ENCODE results near the gene LONP1.
"Not testable (repeated sequence)": the region's sequence is repeated elsewhere in the genome, so short reads cannot be mapped to it uniquely, and the experiment has no call there.

Gene LONP1

DNA sequence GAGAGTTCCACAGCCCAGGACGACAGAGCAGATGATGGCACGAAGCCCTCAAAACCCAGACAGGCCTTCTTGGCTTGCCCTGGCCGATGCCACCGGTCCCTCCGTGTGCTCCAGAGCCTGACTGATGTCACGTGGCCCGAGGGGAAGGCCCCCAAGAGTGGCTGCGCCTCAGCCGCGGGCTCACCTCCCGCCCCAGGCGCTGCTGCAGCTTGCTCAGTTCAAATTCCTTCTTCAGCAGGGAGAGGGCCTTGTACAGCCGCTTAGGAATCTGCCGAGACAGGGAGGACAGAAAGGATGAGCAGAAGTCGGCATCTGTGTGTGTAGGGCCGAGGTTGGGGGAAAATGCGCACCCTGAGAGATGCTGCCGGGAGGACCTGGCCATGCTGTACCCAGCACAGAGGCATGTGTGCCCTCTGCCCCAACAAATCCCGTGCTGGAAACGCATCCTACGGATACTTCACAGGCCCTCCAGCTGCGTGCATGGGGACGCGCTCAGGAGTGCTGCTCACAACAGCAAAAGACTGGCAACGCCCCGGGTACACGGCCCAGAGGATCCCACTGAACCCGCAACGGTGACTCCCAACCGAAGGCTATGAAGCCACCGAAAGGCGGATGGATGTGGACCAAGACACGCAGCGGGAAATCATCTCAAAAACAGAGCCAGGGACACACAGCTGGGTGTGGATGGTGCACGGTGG, 12.9 kb downstream of the LONP1 start:
- H3K27ac ChIP-seq (ENCODE audit: low read length), result no peak overlapping the region
- no peak overlapping the region for H3K4me3 ChIP-seq (ENCODE audit: low read depth in 1 of 2, low read length in 2 of 2)
- H3K9ac ChIP-seq (ENCODE audit: low read depth, low read length), result no peak overlapping the region
- no peak overlapping the region for H2AFZ ChIP-seq (ENCODE audit: low read depth, low read length)
- H3K36me3 ChIP-seq (ENCODE audit: insufficient read depth, low read length), result peaks cover 82% of the 10 kb centered on the region
- H3K4me1 ChIP-seq (ENCODE audit: insufficient read depth, low read length), result no peaks in the 10 kb centered on the region
- H3K27me3 ChIP-seq (ENCODE audit: insufficient read depth, low read length, poor library complexity), result no peaks in the 10 kb centered on the region
- H3K9me3 ChIP-seq (ENCODE audit: insufficient read depth, low read length, severe bottlenecking), result no peaks in the 10 kb centered on the region
- peaks cover 33% of the 10 kb centered on the region for H4K20me1 ChIP-seq (ENCODE audit: insufficient read depth, low read length)
- TF ChIP-seq EZH2 (IDR thresholded peaks at IDR 0.05; ENCODE audit: borderline replicate concordance, low read depth, low read length, severe bottlenecking), result no peak
- H3K4me2 ChIP-seq (ENCODE audit: insufficient read depth, low read length), result no peak overlapping the region
- no peak for ATAC-seq (ENCODE audit: insufficient read depth, low read depth)
- DNase-seq, result no peak
- peaks cover 37% of the 10 kb centered on the region for H3K79me2 ChIP-seq (ENCODE audit: insufficient read depth, low read length)

DNA sequence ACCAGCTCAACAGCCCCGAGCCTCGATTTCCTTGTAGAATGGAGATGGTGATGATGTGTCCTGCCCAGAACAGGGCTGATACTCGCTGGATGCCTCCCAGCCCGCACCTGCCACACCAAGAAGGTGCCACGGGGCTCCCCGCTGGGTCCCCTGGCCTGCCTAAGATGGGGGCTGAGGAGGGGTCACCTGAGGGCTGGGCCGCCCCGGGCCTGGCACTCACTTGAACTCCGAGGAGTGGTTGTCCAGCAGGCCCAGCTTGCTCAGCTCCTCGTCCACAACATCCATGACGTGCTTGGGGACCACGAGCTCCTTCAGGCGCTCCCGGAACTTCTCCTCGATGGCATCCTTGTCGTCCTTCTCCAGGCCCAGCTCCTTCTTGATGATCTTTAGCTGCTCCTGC, 14.4 kb downstream of the LONP1 start:
- Histone ChIP-seq H3K4me2 (ENCODE audit: insufficient read depth, low read length) (no peak overlapping the region), H2AFZ (ENCODE audit: low read depth, low read length) (no peak overlapping the region), H3K27ac (ENCODE audit: low read length) (no peak overlapping the region), H3K27me3 (ENCODE audit: insufficient read depth, low read length, poor library complexity) (no peaks in the 10 kb centered on the region), H3K9ac (ENCODE audit: low read depth, low read length) (no peak overlapping the region), H3K36me3 (ENCODE audit: insufficient read depth, low read length) (peaks cover 76% of the 10 kb centered on the region), H3K79me2 (ENCODE audit: insufficient read depth, low read length) (peaks cover 31% of the 10 kb centered on the region), H4K20me1 (ENCODE audit: insufficient read depth, low read length) (peaks cover 24% of the 10 kb centered on the region), H3K9me3 (ENCODE audit: insufficient read depth, low read length, severe bottlenecking) (no peaks in the 10 kb centered on the region), H3K4me1 (ENCODE audit: insufficient read depth, low read length) (no peaks in the 10 kb centered on the region), H3K4me3 (ENCODE audit: low read depth in 1 of 2, low read length in 2 of 2) (no peak overlapping the region)
- no peak for DNase-seq
- ATAC-seq (ENCODE audit: insufficient read depth, low read depth), result no peak
- no peak for TF ChIP-seq EZH2 (IDR thresholded peaks at IDR 0.05; ENCODE audit: borderline replicate concordance, low read depth, low read length, severe bottlenecking)
- TF ChIP-seq, protein P1, sequence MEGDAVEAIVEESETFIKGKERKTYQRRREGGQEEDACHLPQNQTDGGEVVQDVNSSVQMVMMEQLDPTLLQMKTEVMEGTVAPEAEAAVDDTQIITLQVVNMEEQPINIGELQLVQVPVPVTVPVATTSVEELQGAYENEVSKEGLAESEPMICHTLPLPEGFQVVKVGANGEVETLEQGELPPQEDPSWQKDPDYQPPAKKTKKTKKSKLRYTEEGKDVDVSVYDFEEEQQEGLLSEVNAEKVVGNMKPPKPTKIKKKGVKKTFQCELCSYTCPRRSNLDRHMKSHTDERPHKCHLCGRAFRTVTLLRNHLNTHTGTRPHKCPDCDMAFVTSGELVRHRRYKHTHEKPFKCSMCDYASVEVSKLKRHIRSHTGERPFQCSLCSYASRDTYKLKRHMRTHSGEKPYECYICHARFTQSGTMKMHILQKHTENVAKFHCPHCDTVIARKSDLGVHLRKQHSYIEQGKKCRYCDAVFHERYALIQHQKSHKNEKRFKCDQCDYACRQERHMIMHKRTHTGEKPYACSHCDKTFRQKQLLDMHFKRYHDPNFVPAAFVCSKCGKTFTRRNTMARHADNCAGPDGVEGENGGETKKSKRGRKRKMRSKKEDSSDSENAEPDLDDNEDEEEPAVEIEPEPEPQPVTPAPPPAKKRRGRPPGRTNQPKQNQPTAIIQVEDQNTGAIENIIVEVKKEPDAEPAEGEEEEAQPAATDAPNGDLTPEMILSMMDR (IDR thresholded peaks at IDR 0.05; ENCODE audit: borderline replicate concordance, extremely low read depth, low read length, poor library complexity, severe bottlenecking), result no peak

DNA sequence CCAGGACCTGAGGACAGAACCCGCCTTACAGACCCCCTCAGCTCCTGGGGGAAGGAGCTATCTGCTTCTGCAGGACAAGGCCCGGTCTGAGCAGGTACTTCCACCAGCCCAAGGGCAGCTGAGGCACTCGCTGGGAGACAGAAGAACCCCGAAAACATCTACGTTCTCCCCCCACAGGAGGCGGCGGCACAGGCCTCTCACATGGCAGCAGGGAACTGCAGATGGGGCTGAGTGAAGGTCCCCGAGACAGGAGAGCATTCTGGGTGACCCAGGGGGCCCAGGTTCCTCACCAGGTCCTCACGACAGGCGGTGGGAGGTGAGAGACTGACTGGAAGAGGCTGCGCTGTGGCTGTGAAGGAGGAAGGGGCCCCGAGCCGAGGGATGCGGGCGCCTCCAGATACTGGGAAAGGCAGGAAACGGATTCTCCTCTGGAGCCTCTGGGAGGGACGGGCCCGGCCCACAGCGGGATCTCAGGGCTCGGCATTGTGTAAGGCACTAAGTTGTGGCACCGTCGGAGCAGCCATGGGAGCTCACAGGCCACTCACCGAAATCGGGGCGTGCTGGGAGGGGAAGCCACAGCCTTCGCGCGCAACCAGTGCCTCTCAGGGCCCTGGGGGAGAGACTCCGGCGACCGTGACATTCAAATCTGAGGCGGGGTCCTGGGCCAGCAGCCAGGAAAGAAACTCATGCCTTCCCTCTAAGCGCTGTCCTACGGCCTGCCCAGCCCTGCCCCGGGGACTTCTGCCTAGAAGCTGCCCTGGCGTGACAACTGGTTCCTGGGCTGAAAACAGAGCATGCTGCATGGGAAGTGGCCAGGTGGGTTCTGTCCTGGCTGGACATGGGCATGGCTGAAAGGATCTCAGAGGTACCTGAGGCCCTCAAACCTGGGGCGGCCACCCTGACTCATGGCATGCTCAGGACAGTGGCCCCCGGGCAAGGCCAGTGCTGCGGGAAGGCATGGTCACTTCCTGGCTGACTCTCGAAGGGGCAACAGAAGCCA, 15.8 kb downstream of the LONP1 start:
- Histone ChIP-seq H3K79me2 (ENCODE audit: insufficient read depth, low read length) (peaks cover 31% of the 10 kb centered on the region), H2AFZ (ENCODE audit: low read depth, low read length) (no peak overlapping the region), H3K4me2 (ENCODE audit: insufficient read depth, low read length) (no peak overlapping the region), H3K9me3 (ENCODE audit: insufficient read depth, low read length, severe bottlenecking) (no peaks in the 10 kb centered on the region), H3K27me3 (ENCODE audit: insufficient read depth, low read length, poor library complexity) (no peaks in the 10 kb centered on the region), H3K4me3 (ENCODE audit: low read depth in 1 of 2, low read length in 2 of 2) (no peak overlapping the region), H3K36me3 (ENCODE audit: insufficient read depth, low read length) (peaks cover 73% of the 10 kb centered on the region), H3K27ac (ENCODE audit: low read length) (no peak overlapping the region), H3K4me1 (ENCODE audit: insufficient read depth, low read length) (no peaks in the 10 kb centered on the region), H3K9ac (ENCODE audit: low read depth, low read length) (no peak overlapping the region), H4K20me1 (ENCODE audit: insufficient read depth, low read length) (peaks cover 29% of the 10 kb centered on the region)
- DNase-seq, result no peak
- no peak for ATAC-seq (ENCODE audit: insufficient read depth, low read depth)
- TF ChIP-seq, protein P1 (IDR thresholded peaks at IDR 0.05; ENCODE audit: borderline replicate concordance, extremely low read depth, low read length, poor library complexity, severe bottlenecking), result no peak
- no peak for TF ChIP-seq EZH2 (IDR thresholded peaks at IDR 0.05; ENCODE audit: borderline replicate concordance, low read depth, low read length, severe bottlenecking)

DNA sequence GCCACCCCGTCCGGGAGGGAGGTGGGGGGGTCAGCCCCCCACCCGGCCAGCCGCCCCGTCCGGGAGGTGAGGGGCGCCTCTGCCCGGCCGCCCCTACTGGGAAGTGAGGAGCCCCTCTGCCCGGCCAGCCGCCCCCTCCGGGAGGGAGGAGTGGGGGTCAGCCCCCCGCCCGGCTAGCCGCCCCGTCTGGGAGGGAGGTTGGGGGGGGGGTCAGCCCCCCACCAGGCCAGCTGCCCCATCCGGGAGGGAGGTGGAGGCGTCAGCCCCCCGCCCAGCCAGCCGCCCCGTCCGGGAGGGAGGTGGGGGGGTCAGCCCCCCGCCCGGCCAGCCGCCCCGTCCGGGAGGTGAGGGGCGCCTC, 17.9 kb downstream of the LONP1 start:
- Histone ChIP-seq H3K79me2 (ENCODE audit: insufficient read depth, low read length) (peaks cover 31% of the 10 kb centered on the region), H4K20me1 (ENCODE audit: insufficient read depth, low read length) (peaks cover 42% of the 10 kb centered on the region), H3K36me3 (ENCODE audit: insufficient read depth, low read length) (peaks cover 71% of the 10 kb centered on the region)
- H3K27ac ChIP-seq (ENCODE audit: low read length); H3K4me3 ChIP-seq (ENCODE audit: low read depth in 1 of 2, low read length in 2 of 2); H3K9ac ChIP-seq (ENCODE audit: low read depth, low read length); ATAC-seq (ENCODE audit: insufficient read depth, low read depth); H3K4me1 ChIP-seq (ENCODE audit: insufficient read depth, low read length); H3K4me2 ChIP-seq (ENCODE audit: insufficient read depth, low read length); H2AFZ ChIP-seq (ENCODE audit: low read depth, low read length); H3K27me3 ChIP-seq (ENCODE audit: insufficient read depth, low read length, poor library complexity); H3K9me3 ChIP-seq (ENCODE audit: insufficient read depth, low read length, severe bottlenecking); DNase-seq: not testable (repeated sequence)
